Measurements from ENCODE around the gene C1RL.

Gene C1RL

DNA sequence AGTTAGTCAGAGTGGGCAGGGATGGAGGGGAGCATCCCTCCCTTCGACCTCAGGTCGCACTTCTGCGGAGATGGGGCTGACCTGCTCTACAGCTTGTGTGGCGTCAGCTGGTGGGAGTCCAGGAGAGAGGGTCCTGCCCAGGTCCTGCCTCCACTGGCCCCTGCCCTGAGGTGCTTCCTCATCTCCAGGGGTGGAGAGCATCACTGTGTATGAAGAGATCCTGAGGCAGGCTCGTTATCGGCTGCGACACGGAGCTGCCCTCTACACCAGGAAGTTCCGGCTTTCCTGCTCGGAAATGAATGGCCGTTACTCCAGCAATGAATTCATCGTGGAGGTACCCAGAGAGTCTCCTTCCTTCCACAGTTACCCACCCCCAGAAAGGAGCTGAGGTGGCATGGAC lies 41.3 kb upstream of the C1RL start:
- peaks cover 0 to 32% (median 21%) of the 10 kb centered on the region in 5 donors for H3K4me1 ChIP-seq (ENCODE audit: control insufficient read depth in 5 of 5, insufficient read depth in 5 of 5, low read length in 5 of 5)
- H3K9me3 ChIP-seq (ENCODE audit: control insufficient read depth in 5 of 5, low read length in 5 of 5), result no peaks in the 10 kb centered on the region
- peak overlapping the region in 1 of 5 donors; percentile 10 for H3K9ac ChIP-seq (ENCODE audit: low read length in 5 of 5)
- peaks cover 0 to 35% (median 14%) of the 10 kb centered on the region in 5 donors for H3K36me3 ChIP-seq (ENCODE audit: control insufficient read depth in 5 of 5, insufficient read depth in 5 of 5, low read length in 5 of 5)
- no peak overlapping the region for H3K27ac ChIP-seq (ENCODE audit: low read depth, low read length)
- no peak overlapping the region for H3K4me3 ChIP-seq (ENCODE audit: low read depth in 1 of 5, low read length in 5 of 5)
- H3K27me3 ChIP-seq (ENCODE audit: control insufficient read depth in 5 of 5, insufficient read depth in 4 of 5, low read length in 5 of 5), result no peaks in the 10 kb centered on the region

DNA sequence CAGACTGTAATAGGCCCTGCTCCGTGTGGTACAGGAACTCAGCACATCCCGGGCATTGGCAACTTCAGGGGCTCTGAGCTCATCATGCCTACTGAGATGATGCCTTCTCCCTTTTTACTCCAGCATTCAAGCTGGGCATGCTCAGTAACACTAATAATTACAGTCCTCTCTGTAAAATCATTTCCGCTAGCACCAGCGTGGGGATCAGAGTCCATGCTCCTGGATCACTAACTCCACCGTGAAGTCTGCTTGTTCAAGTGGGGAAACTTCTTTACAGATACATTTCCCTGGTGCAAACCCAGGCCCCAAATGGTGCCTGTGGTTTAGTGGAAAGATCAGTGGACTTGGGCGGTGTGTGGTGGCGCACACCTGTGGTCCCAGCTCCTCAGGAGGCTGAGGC lies 37.9 kb upstream of the C1RL start:
- Histone ChIP-seq H3K9ac (ENCODE audit: low read length in 5 of 5) (no peak overlapping the region), H3K27ac (ENCODE audit: low read depth, low read length) (no peak overlapping the region), H3K36me3 (ENCODE audit: control insufficient read depth in 5 of 5, insufficient read depth in 5 of 5, low read length in 5 of 5) (peaks cover 0 to 25% (median 14%) of the 10 kb centered on the region in 5 donors), H3K27me3 (ENCODE audit: control insufficient read depth in 5 of 5, insufficient read depth in 4 of 5, low read length in 5 of 5) (no peaks in the 10 kb centered on the region), H3K4me3 (ENCODE audit: low read depth in 1 of 5, low read length in 5 of 5) (no peak overlapping the region), H3K4me1 (ENCODE audit: control insufficient read depth in 5 of 5, insufficient read depth in 5 of 5, low read length in 5 of 5) (peaks cover 0 to 12% (median 8%) of the 10 kb centered on the region in 5 donors), H3K9me3 (ENCODE audit: control insufficient read depth in 5 of 5, low read length in 5 of 5) (no peaks in the 10 kb centered on the region)

DNA sequence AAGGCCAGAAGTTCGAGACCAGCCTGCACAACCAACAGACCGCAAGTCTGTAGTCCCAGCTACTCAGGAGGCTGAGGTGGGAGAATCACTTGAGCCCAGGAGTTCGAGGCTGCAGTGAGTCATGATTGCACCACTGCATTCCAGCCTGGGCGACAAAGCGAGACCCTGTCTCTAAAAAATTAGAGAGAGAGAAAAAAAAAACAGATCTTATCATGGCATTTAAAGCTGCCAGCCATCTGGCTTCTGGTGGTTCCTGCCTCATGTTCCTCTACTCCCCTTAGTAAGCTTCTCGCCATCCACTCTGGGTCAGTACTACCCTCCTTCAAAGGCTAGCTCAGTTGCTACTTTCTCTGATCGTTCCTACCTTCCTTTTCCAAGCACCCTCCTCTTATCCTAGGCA lies 37.2 kb upstream of the C1RL start:
- H3K4me1 ChIP-seq (ENCODE audit: control insufficient read depth in 5 of 5, insufficient read depth in 5 of 5, low read length in 5 of 5), result peaks cover 0 to 12% (median 8%) of the 10 kb centered on the region in 5 donors
- H3K9ac ChIP-seq (ENCODE audit: low read length in 5 of 5), result no peak overlapping the region
- H3K27ac ChIP-seq (ENCODE audit: low read depth, low read length), result no peak overlapping the region
- H3K36me3 ChIP-seq (ENCODE audit: control insufficient read depth in 5 of 5, insufficient read depth in 5 of 5, low read length in 5 of 5), result peaks cover 0 to 24% (median 14%) of the 10 kb centered on the region in 5 donors
- H3K27me3 ChIP-seq (ENCODE audit: control insufficient read depth in 5 of 5, insufficient read depth in 4 of 5, low read length in 5 of 5), result no peaks in the 10 kb centered on the region
- H3K9me3 ChIP-seq (ENCODE audit: control insufficient read depth in 5 of 5, low read length in 5 of 5), result no peaks in the 10 kb centered on the region
- H3K4me3 ChIP-seq (ENCODE audit: low read depth in 1 of 5, low read length in 5 of 5), result no peak overlapping the region

DNA sequence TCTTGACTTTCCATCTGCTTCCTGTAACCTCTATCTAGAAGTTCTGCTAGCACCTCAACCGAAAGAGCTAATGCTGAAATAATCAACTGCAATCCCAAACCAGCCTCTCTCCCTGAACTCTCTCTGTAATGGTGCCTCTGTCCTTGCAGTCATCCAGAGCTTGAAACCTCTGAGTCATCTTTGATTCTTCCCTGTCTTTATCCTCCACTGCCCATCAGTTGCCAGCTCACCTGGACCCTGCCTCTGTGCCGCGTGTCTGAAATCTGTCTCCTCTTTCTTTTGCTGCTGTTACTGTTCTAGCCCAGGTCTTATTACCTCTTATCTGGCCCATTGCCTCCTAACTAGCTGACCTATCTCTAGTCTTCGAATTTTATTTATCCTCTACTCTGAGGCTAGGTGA lies 36.7 kb upstream of the C1RL start:
- Histone ChIP-seq H3K9me3 (ENCODE audit: control insufficient read depth in 5 of 5, low read length in 5 of 5) (no peaks in the 10 kb centered on the region), H3K36me3 (ENCODE audit: control insufficient read depth in 5 of 5, insufficient read depth in 5 of 5, low read length in 5 of 5) (peaks cover 0 to 18% (median 9%) of the 10 kb centered on the region in 5 donors), H3K27me3 (ENCODE audit: control insufficient read depth in 5 of 5, insufficient read depth in 4 of 5, low read length in 5 of 5) (no peaks in the 10 kb centered on the region), H3K4me3 (ENCODE audit: low read depth in 1 of 5, low read length in 5 of 5) (no peak overlapping the region), H3K27ac (ENCODE audit: low read depth, low read length) (no peak overlapping the region), H3K4me1 (ENCODE audit: control insufficient read depth in 5 of 5, insufficient read depth in 5 of 5, low read length in 5 of 5) (peaks cover 0 to 12% (median 8%) of the 10 kb centered on the region in 5 donors), H3K9ac (ENCODE audit: low read length in 5 of 5) (no peak overlapping the region)

DNA sequence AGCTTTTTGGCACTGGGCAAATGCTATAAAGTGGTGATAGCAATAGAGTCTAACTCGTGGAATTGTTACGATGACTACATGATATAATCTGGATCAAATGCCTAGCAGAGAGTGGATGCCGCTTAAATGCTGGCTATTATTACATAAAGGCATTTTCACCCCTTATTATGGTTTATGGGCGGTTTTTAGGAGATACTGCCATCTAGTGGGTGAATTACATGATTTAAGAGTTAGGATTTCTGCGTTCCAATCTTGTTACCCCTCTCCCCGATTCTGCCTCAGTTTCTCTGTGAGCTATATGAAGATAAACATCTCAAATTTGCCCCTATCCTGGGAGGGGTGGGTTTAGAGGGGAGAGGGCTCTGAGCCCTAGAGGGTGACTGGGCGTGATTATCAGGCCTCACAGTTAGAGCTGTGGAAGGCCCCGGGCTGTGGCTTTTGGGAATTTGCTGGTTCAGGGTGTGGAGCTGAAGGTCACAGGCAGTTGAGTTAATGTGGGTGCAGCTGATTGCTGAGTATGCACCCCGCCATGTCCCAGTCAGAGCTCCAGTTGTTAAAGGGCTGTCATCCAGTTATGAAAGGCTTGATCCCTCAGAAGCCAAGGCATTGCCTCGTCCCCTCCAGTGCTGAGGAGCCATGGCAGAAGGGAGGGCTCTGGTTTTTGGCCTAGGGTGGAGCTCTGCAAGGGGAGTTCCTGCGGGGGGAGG lies 35.6 kb upstream of the C1RL start:
- no peaks in the 10 kb centered on the region for H3K9me3 ChIP-seq (ENCODE audit: control insufficient read depth in 5 of 5, low read length in 5 of 5)
- H3K9ac ChIP-seq (ENCODE audit: low read length in 5 of 5), result peak overlapping the region in 1 of 5 donors; percentile 19

GRCh38 chr12:7143564-7143963 lies 34.5 kb upstream of the C1RL start:
- no peak overlapping the region for H3K4me3 ChIP-seq (ENCODE audit: low read depth in 1 of 5, low read length in 5 of 5)

More for the DNA sequence above, 35.6 kb upstream of the C1RL start:
- Histone ChIP-seq H3K4me3 (ENCODE audit: low read depth in 1 of 5, low read length in 5 of 5) (no peak overlapping the region), H3K27me3 (ENCODE audit: control insufficient read depth in 5 of 5, insufficient read depth in 4 of 5, low read length in 5 of 5) (no peaks in the 10 kb centered on the region), H3K36me3 (ENCODE audit: control insufficient read depth in 5 of 5, insufficient read depth in 5 of 5, low read length in 5 of 5) (peaks cover 0 to 13% (median 2%) of the 10 kb centered on the region in 5 donors), H3K27ac (ENCODE audit: low read depth, low read length) (peak overlapping the region; percentile 15), H3K4me1 (ENCODE audit: control insufficient read depth in 5 of 5, insufficient read depth in 5 of 5, low read length in 5 of 5) (peaks cover 0 to 12% (median 8%) of the 10 kb centered on the region in 5 donors)

DNA sequence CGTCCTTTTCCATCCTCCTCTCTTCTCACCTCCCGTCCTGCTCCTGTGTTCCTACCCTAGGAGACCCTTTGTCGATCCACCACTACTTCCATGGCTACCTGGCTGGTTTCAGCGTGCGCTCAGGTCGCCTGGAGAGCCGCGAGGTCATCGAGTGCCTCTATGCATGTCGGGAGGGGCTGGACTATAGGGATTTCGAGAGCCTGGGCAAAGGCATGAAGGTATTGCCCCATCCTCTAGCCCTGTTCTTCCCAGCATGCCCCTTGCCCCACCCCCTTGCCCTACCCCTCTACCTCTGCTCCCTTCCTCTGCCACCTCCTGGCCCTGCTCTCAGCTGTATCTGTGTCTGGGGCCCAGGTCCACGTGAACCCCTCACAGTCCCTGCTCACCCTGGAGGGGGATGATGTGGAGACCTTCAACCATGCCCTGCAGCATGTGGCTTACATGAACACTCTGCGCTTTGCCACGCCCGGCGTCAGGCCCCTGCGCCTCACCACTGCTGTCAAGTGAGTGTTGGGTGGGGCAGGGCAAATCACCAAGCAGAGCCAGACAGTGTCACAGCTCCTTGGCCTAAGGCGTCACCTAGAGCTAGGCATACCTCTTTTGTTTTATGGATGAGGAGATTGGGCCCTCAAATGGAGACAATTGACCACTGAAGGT lies 33.9 kb upstream of the C1RL start:
- Histone ChIP-seq H3K4me3 (ENCODE audit: low read depth in 1 of 5, low read length in 5 of 5) (no peak overlapping the region), H3K36me3 (ENCODE audit: control insufficient read depth in 5 of 5, insufficient read depth in 5 of 5, low read length in 5 of 5) (peaks cover 0 to 12% (median 2%) of the 10 kb centered on the region in 5 donors), H3K27me3 (ENCODE audit: control insufficient read depth in 5 of 5, insufficient read depth in 4 of 5, low read length in 5 of 5) (no peaks in the 10 kb centered on the region), H3K4me1 (ENCODE audit: control insufficient read depth in 5 of 5, insufficient read depth in 5 of 5, low read length in 5 of 5) (peaks cover 0 to 12% (median 8%) of the 10 kb centered on the region in 5 donors), H3K9me3 (ENCODE audit: control insufficient read depth in 5 of 5, low read length in 5 of 5) (no peaks in the 10 kb centered on the region), H3K27ac (ENCODE audit: low read depth, low read length) (no peak overlapping the region), H3K9ac (ENCODE audit: low read length in 5 of 5) (no peak overlapping the region)

More at GRCh38 chr12:7143564-7143963, 34.5 kb upstream of the C1RL start:
- Histone ChIP-seq H3K27ac (ENCODE audit: low read depth, low read length) (no peak overlapping the region), H3K4me1 (ENCODE audit: control insufficient read depth in 5 of 5, insufficient read depth in 5 of 5, low read length in 5 of 5) (peaks cover 0 to 12% (median 8%) of the 10 kb centered on the region in 5 donors), H3K27me3 (ENCODE audit: control insufficient read depth in 5 of 5, insufficient read depth in 4 of 5, low read length in 5 of 5) (no peaks in the 10 kb centered on the region), H3K36me3 (ENCODE audit: control insufficient read depth in 5 of 5, insufficient read depth in 5 of 5, low read length in 5 of 5) (peaks cover 0 to 8% (median 2%) of the 10 kb centered on the region in 5 donors), H3K9ac (ENCODE audit: low read length in 5 of 5) (no peak overlapping the region), H3K9me3 (ENCODE audit: control insufficient read depth in 5 of 5, low read length in 5 of 5) (no peaks in the 10 kb centered on the region)

- Histone ChIP-seq H3K27me3 (ENCODE audit: control insufficient read depth in 5 of 5, insufficient read depth in 4 of 5, low read length in 5 of 5) (no peaks in the 10 kb centered on the region), H3K9me3 (ENCODE audit: control insufficient read depth in 5 of 5, low read length in 5 of 5) (no peaks in the 10 kb centered on the region), H3K36me3 (ENCODE audit: control insufficient read depth in 5 of 5, insufficient read depth in 5 of 5, low read length in 5 of 5) (peaks cover 0 to 15% (median 3%) of the 10 kb centered on the region in 5 donors), H3K4me3 (ENCODE audit: low read depth in 1 of 5, low read length in 5 of 5) (no peak overlapping the region), H3K9ac (ENCODE audit: low read length in 5 of 5) (no peak overlapping the region), H3K4me1 (ENCODE audit: control insufficient read depth in 5 of 5, insufficient read depth in 5 of 5, low read length in 5 of 5) (peaks cover 0 to 12% (median 8%) of the 10 kb centered on the region in 5 donors), H3K27ac (ENCODE audit: low read depth, low read length) (no peak overlapping the region)
Observed at GRCh38 chr12:7142056-7142644, 33.1 kb upstream of the C1RL start.

DNA sequence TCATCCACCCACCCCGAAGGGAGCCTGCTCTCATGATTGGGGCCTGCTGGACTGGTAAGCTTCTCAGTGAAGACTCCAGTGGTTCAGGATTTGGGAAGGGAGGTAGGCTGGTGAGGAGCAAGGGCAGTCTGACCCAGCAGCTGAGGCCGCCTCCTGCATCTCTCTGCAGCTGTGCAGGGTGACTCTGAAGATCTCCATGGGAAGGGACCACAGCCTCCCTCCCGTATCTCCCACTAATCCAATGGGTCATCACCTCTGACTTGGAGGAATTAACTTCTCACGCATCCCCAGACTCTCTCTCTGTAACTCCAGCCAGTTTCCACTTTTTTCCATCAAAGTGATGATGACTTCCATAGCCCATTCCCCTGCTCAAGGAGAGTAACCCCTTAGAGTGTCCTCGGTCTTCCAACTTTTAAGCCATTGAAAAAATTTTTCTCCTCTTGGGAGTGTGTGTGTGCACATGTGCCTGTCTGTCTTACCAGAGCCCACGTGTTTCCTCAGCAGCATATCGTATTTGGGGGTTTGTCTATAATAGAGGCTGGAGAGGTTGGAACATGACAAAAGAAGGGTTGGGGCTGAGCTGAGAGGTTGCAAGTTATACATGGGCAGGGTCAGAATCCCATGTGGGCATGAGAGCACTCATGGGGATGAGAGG lies 32.5 kb upstream of the C1RL start:
- Histone ChIP-seq H3K4me1 (ENCODE audit: control insufficient read depth in 5 of 5, insufficient read depth in 5 of 5, low read length in 5 of 5) (peaks cover 0 to 12% (median 8%) of the 10 kb centered on the region in 5 donors), H3K9ac (ENCODE audit: low read length in 5 of 5) (no peak overlapping the region), H3K4me3 (ENCODE audit: low read depth in 1 of 5, low read length in 5 of 5) (no peak overlapping the region), H3K27me3 (ENCODE audit: control insufficient read depth in 5 of 5, insufficient read depth in 4 of 5, low read length in 5 of 5) (no peaks in the 10 kb centered on the region), H3K36me3 (ENCODE audit: control insufficient read depth in 5 of 5, insufficient read depth in 5 of 5, low read length in 5 of 5) (peaks cover 0 to 21% (median 9%) of the 10 kb centered on the region in 5 donors), H3K27ac (ENCODE audit: low read depth, low read length) (no peak overlapping the region), H3K9me3 (ENCODE audit: control insufficient read depth in 5 of 5, low read length in 5 of 5) (no peaks in the 10 kb centered on the region)

Data from subcutaneous abdominal adipose tissue (tissue), 5 donors.